ENCODE results near the gene SRPK3.

The SRPK3 gene

GRCh38 chrX:153812220-153812619, 31.4 kb downstream of the SRPK3 start:
- H3K4me1 ChIP-seq (ENCODE audit: control insufficient read depth in 2 of 2, insufficient read depth in 1 of 2, low read depth in 1 of 2, low read length in 2 of 2) = peaks cover 8 to 10% of the 10 kb centered on the region in 2 donors
- H3K27me3 ChIP-seq (ENCODE audit: control insufficient read depth in 3 of 3, insufficient read depth in 3 of 3, low read depth in 1 of 3, low read length in 3 of 3) = peaks cover 0 to 29% (median 0%) of the 10 kb centered on the region in 3 experiments
- no peak overlapping the region for H3K23ac ChIP-seq (ENCODE audit: low read depth, low read length, poor library complexity)
- no peak overlapping the region for H2AK5ac ChIP-seq (ENCODE audit: low read depth, low read length)
- H3K14ac ChIP-seq (ENCODE audit: low read length) = no peak overlapping the region
- no peak overlapping the region for H4K91ac ChIP-seq (ENCODE audit: low read depth, low read length, poor library complexity)
- H3K36me3 ChIP-seq (replicated peaks in 1 of 2; ENCODE audit: control insufficient read depth in 2 of 2, insufficient read depth in 2 of 2, low read length in 2 of 2) = peaks cover 0 to 4% of the 10 kb centered on the region in 2 donors
- H2BK12ac ChIP-seq (ENCODE audit: low read length) = no peak overlapping the region
- no peaks in the 10 kb centered on the region for H3K79me1 ChIP-seq (ENCODE audit: low read depth, low read length)
- H3K4me2 ChIP-seq (ENCODE audit: insufficient read depth, low read length, poor library complexity, severe bottlenecking) = no peak overlapping the region
- no peak overlapping the region for H3K27ac ChIP-seq (replicated peaks; ENCODE audit: low read length)
- H3K4me3 ChIP-seq (ENCODE audit: low read length in 2 of 2) = no peak overlapping the region
- H2BK15ac ChIP-seq (ENCODE audit: low read length) = no peak overlapping the region
- H3K4ac ChIP-seq (ENCODE audit: low read length) = no peak overlapping the region
- no peak overlapping the region for H4K8ac ChIP-seq (ENCODE audit: low read depth, low read length)
- DNase-seq (ENCODE audit: low spot score) = no peak
- H2BK5ac ChIP-seq (ENCODE audit: low read length) = no peak overlapping the region
- no peak overlapping the region for H2AFZ ChIP-seq (ENCODE audit: low read length)
- H3K18ac ChIP-seq (ENCODE audit: low read length) = no peak overlapping the region
- H3K9ac ChIP-seq (ENCODE audit: low read depth, low read length, poor library complexity) = no peak overlapping the region
- H2BK120ac ChIP-seq (ENCODE audit: low read depth, low read length) = no peak overlapping the region
- peaks cover 0 to 4% of the 10 kb centered on the region in 2 donors for H3K9me3 ChIP-seq (replicated peaks in 1 of 2; ENCODE audit: control insufficient read depth in 2 of 2, insufficient read depth in 1 of 2, low read depth in 1 of 2, low read length in 2 of 2)
- WGBS, 2 donors (ENCODE audit: extremely low coverage in 2 of 2, insufficient read length in 2 of 2, insufficient replicate concordance in 1 of 2) = no CpG with 5 or more reads among the region's 14 CpGs

GRCh38 chrX:153813161-153813560, 32.3 kb downstream of the SRPK3 start:
- Histone ChIP-seq H2BK120ac (ENCODE audit: low read depth, low read length) (no peak overlapping the region), H2BK5ac (ENCODE audit: low read length) (no peak overlapping the region), H3K79me1 (ENCODE audit: low read depth, low read length) (no peaks in the 10 kb centered on the region), H3K27me3 (ENCODE audit: control insufficient read depth in 3 of 3, insufficient read depth in 3 of 3, low read depth in 1 of 3, low read length in 3 of 3) (peaks cover 0 to 29% (median 0%) of the 10 kb centered on the region in 3 experiments), H3K4me1 (ENCODE audit: control insufficient read depth in 2 of 2, insufficient read depth in 1 of 2, low read depth in 1 of 2, low read length in 2 of 2) (peaks cover 8 to 12% of the 10 kb centered on the region in 2 donors), H3K23ac (ENCODE audit: low read depth, low read length, poor library complexity) (no peak overlapping the region), H3K9ac (ENCODE audit: low read depth, low read length, poor library complexity) (no peak overlapping the region), H2AK5ac (ENCODE audit: low read depth, low read length) (peak overlapping the region; percentile 11), H2BK12ac (ENCODE audit: low read length) (no peak overlapping the region), H2BK15ac (ENCODE audit: low read length) (no peak overlapping the region), H3K9me3 (replicated peaks in 1 of 2; ENCODE audit: control insufficient read depth in 2 of 2, insufficient read depth in 1 of 2, low read depth in 1 of 2, low read length in 2 of 2) (peaks cover 0 to 4% of the 10 kb centered on the region in 2 donors), H3K4me3 (ENCODE audit: low read length in 2 of 2) (no peak overlapping the region), H3K18ac (ENCODE audit: low read length) (no peak overlapping the region), H3K4ac (ENCODE audit: low read length) (no peak overlapping the region), H3K27ac (replicated peaks; ENCODE audit: low read length) (no peak overlapping the region), H4K91ac (ENCODE audit: low read depth, low read length, poor library complexity) (no peak overlapping the region), H2AFZ (ENCODE audit: low read length) (no peak overlapping the region), H4K8ac (ENCODE audit: low read depth, low read length) (no peak overlapping the region), H3K4me2 (ENCODE audit: insufficient read depth, low read length, poor library complexity, severe bottlenecking) (no peak overlapping the region), H3K36me3 (replicated peaks in 1 of 2; ENCODE audit: control insufficient read depth in 2 of 2, insufficient read depth in 2 of 2, low read length in 2 of 2) (peaks cover 0 to 4% of the 10 kb centered on the region in 2 donors), H3K14ac (ENCODE audit: low read length) (no peak overlapping the region)
- WGBS, 2 donors (ENCODE audit: extremely low coverage in 2 of 2, insufficient read length in 2 of 2, insufficient replicate concordance in 1 of 2) = no CpG with 5 or more reads among the region's 5 CpGs
- DNase-seq (ENCODE audit: low spot score) = no peak

GRCh38 chrX:153814591-153815315, 33.9 kb downstream of the SRPK3 start:
- Histone ChIP-seq H3K79me1 (ENCODE audit: low read depth, low read length) (no peaks in the 10 kb centered on the region), H3K27ac (replicated peaks; ENCODE audit: low read length) (no peak overlapping the region), H3K4me3 (ENCODE audit: low read length in 2 of 2) (no peak overlapping the region), H3K9me3 (replicated peaks in 1 of 2; ENCODE audit: control insufficient read depth in 2 of 2, insufficient read depth in 1 of 2, low read depth in 1 of 2, low read length in 2 of 2) (peaks cover 0 to 4% of the 10 kb centered on the region in 2 donors), H3K4ac (ENCODE audit: low read length) (no peak overlapping the region), H3K27me3 (ENCODE audit: control insufficient read depth in 3 of 3, insufficient read depth in 3 of 3, low read depth in 1 of 3, low read length in 3 of 3) (peaks cover 0 to 28% (median 0%) of the 10 kb centered on the region in 3 experiments), H4K8ac (ENCODE audit: low read depth, low read length) (no peak overlapping the region), H2BK15ac (ENCODE audit: low read length) (no peak overlapping the region), H3K4me1 (ENCODE audit: control insufficient read depth in 2 of 2, insufficient read depth in 1 of 2, low read depth in 1 of 2, low read length in 2 of 2) (peaks cover 12 to 14% of the 10 kb centered on the region in 2 donors), H2AFZ (ENCODE audit: low read length) (no peak overlapping the region), H3K18ac (ENCODE audit: low read length) (no peak overlapping the region), H4K91ac (ENCODE audit: low read depth, low read length, poor library complexity) (no peak overlapping the region), H3K4me2 (ENCODE audit: insufficient read depth, low read length, poor library complexity, severe bottlenecking) (no peak overlapping the region), H3K36me3 (replicated peaks in 1 of 2; ENCODE audit: control insufficient read depth in 2 of 2, insufficient read depth in 2 of 2, low read length in 2 of 2) (peaks cover 0 to 4% of the 10 kb centered on the region in 2 donors), H3K14ac (ENCODE audit: low read length) (no peak overlapping the region), H2AK5ac (ENCODE audit: low read depth, low read length) (no peak overlapping the region), H2BK5ac (ENCODE audit: low read length) (no peak overlapping the region), H2BK120ac (ENCODE audit: low read depth, low read length) (no peak overlapping the region), H3K23ac (ENCODE audit: low read depth, low read length, poor library complexity) (no peak overlapping the region), H3K9ac (ENCODE audit: low read depth, low read length, poor library complexity) (no peak overlapping the region), H2BK12ac (ENCODE audit: low read length) (no peak overlapping the region)
- no peak for DNase-seq (ENCODE audit: low spot score)
- no CpG with 5 or more reads among the region's 19 CpGs for WGBS, 2 donors (ENCODE audit: extremely low coverage in 2 of 2, insufficient read length in 2 of 2, insufficient replicate concordance in 1 of 2)

- Histone ChIP-seq H3K23ac (ENCODE audit: low read depth, low read length, poor library complexity) (no peak overlapping the region), H3K36me3 (replicated peaks in 1 of 2; ENCODE audit: control insufficient read depth in 2 of 2, insufficient read depth in 2 of 2, low read length in 2 of 2) (peaks cover 0 to 2% of the 10 kb centered on the region in 2 donors), H3K9me3 (replicated peaks in 1 of 2; ENCODE audit: control insufficient read depth in 2 of 2, insufficient read depth in 1 of 2, low read depth in 1 of 2, low read length in 2 of 2) (peaks cover 0 to 4% of the 10 kb centered on the region in 2 donors), H3K18ac (ENCODE audit: low read length) (no peak overlapping the region), H2BK15ac (ENCODE audit: low read length) (no peak overlapping the region), H2BK120ac (ENCODE audit: low read depth, low read length) (no peak overlapping the region), H3K4ac (ENCODE audit: low read length) (no peak overlapping the region), H4K8ac (ENCODE audit: low read depth, low read length) (no peak overlapping the region), H3K79me1 (ENCODE audit: low read depth, low read length) (no peaks in the 10 kb centered on the region), H3K4me3 (ENCODE audit: low read length in 2 of 2) (no peak overlapping the region), H3K14ac (ENCODE audit: low read length) (no peak overlapping the region), H2BK12ac (ENCODE audit: low read length) (no peak overlapping the region), H3K27me3 (ENCODE audit: control insufficient read depth in 3 of 3, insufficient read depth in 3 of 3, low read depth in 1 of 3, low read length in 3 of 3) (peaks cover 0 to 17% (median 0%) of the 10 kb centered on the region in 3 experiments), H2AK5ac (ENCODE audit: low read depth, low read length) (no peak overlapping the region), H3K4me1 (ENCODE audit: control insufficient read depth in 2 of 2, insufficient read depth in 1 of 2, low read depth in 1 of 2, low read length in 2 of 2) (peaks cover 12% of the 10 kb centered on the region in 2 donors), H3K4me2 (ENCODE audit: insufficient read depth, low read length, poor library complexity, severe bottlenecking) (no peak overlapping the region), H4K91ac (ENCODE audit: low read depth, low read length, poor library complexity) (no peak overlapping the region), H3K27ac (replicated peaks; ENCODE audit: low read length) (no peak overlapping the region), H3K9ac (ENCODE audit: low read depth, low read length, poor library complexity) (no peak overlapping the region), H2AFZ (ENCODE audit: low read length) (no peak overlapping the region), H2BK5ac (ENCODE audit: low read length) (no peak overlapping the region)
- no peak for DNase-seq (ENCODE audit: low spot score)
- WGBS, 2 donors (ENCODE audit: extremely low coverage in 2 of 2, insufficient read length in 2 of 2, insufficient replicate concordance in 1 of 2) = no CpG with 5 or more reads among the region's 25 CpGs
These were observed 36.2 kb downstream of the SRPK3 start for GRCh38 chrX:153816831-153817690.

All from neuronal stem cell (in vitro differentiated cells).